ENCODE measurements around the gene TP73.

The TP73 gene

GRCh38 chr1:3743826-3744225 lies 91.5 kb downstream of the TP73 start:
- Histone ChIP-seq H3K36me3 (ENCODE audit: insufficient read depth) (no peaks in the 10 kb centered on the region), H3K4me3 (IDR thresholded peaks at IDR 0.05; ENCODE audit: insufficient read depth, low read depth, low read length) (no peak overlapping the region), H3K27me3 (ENCODE audit: insufficient read depth, low read depth) (peaks cover 96% of the 10 kb centered on the region), H3K27ac (no peak overlapping the region), H4K20me1 (ENCODE audit: insufficient read depth) (no peaks in the 10 kb centered on the region), H2AFZ (ENCODE audit: low read depth) (no peak overlapping the region), H3K4me2 (no peak overlapping the region), H3K4me1 (ENCODE audit: low read depth, poor library complexity, severe bottlenecking) (no peaks in the 10 kb centered on the region), H3K9ac (no peak overlapping the region), H3K79me2 (ENCODE audit: insufficient read depth, low read depth) (no peaks in the 10 kb centered on the region)
- TF ChIP-seq CTCF (conservative IDR thresholded peaks at IDR 0.05; ENCODE audit: low read depth, low read length): no peak

- H3K36me3 ChIP-seq (ENCODE audit: insufficient read depth): no peaks in the 10 kb centered on the region
- no peak overlapping the region for H3K4me2 ChIP-seq
These were observed 92.3 kb downstream of the TP73 start for GRCh38 chr1:3744646-3745045.

GRCh38 chr1:3745071-3745470 lies 92.8 kb downstream of the TP73 start:
- Histone ChIP-seq H3K36me3 (ENCODE audit: insufficient read depth) (no peaks in the 10 kb centered on the region), H3K27me3 (ENCODE audit: insufficient read depth, low read depth) (peaks cover 94% of the 10 kb centered on the region), H3K4me2 (no peak overlapping the region), H3K79me2 (ENCODE audit: insufficient read depth, low read depth) (no peaks in the 10 kb centered on the region), H3K4me1 (ENCODE audit: low read depth, poor library complexity, severe bottlenecking) (no peaks in the 10 kb centered on the region), H3K27ac (no peak overlapping the region), H3K4me3 (IDR thresholded peaks at IDR 0.05; ENCODE audit: insufficient read depth, low read depth, low read length) (no peak overlapping the region), H4K20me1 (ENCODE audit: insufficient read depth) (no peaks in the 10 kb centered on the region), H2AFZ (ENCODE audit: low read depth) (no peak overlapping the region), H3K9ac (no peak overlapping the region)
- no peak for TF ChIP-seq CTCF (conservative IDR thresholded peaks at IDR 0.05; ENCODE audit: low read depth, low read length)

More at GRCh38 chr1:3744646-3745045, 92.3 kb downstream of the TP73 start:
- Histone ChIP-seq H3K27ac (no peak overlapping the region), H3K79me2 (ENCODE audit: insufficient read depth, low read depth) (no peaks in the 10 kb centered on the region), H3K4me3 (IDR thresholded peaks at IDR 0.05; ENCODE audit: insufficient read depth, low read depth, low read length) (no peak overlapping the region), H3K4me1 (ENCODE audit: low read depth, poor library complexity, severe bottlenecking) (no peaks in the 10 kb centered on the region), H2AFZ (ENCODE audit: low read depth) (no peak overlapping the region), H3K27me3 (ENCODE audit: insufficient read depth, low read depth) (peaks cover 96% of the 10 kb centered on the region), H4K20me1 (ENCODE audit: insufficient read depth) (no peaks in the 10 kb centered on the region), H3K9ac (no peak overlapping the region)
- no peak for TF ChIP-seq CTCF (conservative IDR thresholded peaks at IDR 0.05; ENCODE audit: low read depth, low read length)

- Histone ChIP-seq H3K4me2 (no peak overlapping the region), H2AFZ (ENCODE audit: low read depth) (no peak overlapping the region), H3K9ac (no peak overlapping the region)
These were observed 93.5 kb downstream of the TP73 start for GRCh38 chr1:3745590-3746381.

More at GRCh38 chr1:3745590-3746381, 93.5 kb downstream of the TP73 start:
- Histone ChIP-seq H4K20me1 (ENCODE audit: insufficient read depth) (no peaks in the 10 kb centered on the region), H3K27me3 (ENCODE audit: insufficient read depth, low read depth) (peaks cover 94% of the 10 kb centered on the region), H3K4me3 (IDR thresholded peaks at IDR 0.05; ENCODE audit: insufficient read depth, low read depth, low read length) (no peak overlapping the region), H3K79me2 (ENCODE audit: insufficient read depth, low read depth) (no peaks in the 10 kb centered on the region), H3K4me1 (ENCODE audit: low read depth, poor library complexity, severe bottlenecking) (no peaks in the 10 kb centered on the region), H3K27ac (no peak overlapping the region), H3K36me3 (ENCODE audit: insufficient read depth) (no peaks in the 10 kb centered on the region)
- no peak for TF ChIP-seq CTCF (conservative IDR thresholded peaks at IDR 0.05; ENCODE audit: low read depth, low read length)

All from KMS-11 (cell line).